NCI-H510A (cell line): Measurements from ENCODE around the gene TENM4.

Experiments
- DNase-seq: peaks from one replicate; lab custom pipeline; 2025; lab: John Stamatoyannopoulos, UW

Gene TENM4

GRCh38 chr11:78972590-78972989 is 468.2 kb downstream of the TENM4 start:
- no peak for DNase-seq

DNA sequence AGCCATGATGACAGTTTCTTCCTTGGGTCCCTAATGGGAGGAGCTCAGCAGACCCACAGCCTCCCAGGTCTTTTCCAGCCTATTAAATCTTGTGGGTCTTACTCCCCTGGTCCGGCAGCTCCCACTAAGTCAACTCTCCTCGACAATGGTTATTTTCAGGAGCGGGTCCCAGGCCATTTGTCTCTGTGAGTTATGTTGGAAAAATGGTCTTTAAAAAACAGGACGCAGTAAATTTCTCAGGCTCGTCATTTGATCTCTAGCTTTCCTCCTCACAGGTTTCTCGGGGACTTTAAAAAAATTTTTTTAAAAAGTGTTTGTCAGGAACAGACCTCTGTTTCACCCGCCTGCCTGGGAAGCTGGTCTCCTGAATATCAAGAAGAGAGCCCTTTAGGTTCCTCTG is 468.7 kb downstream of the TENM4 start:
- no peak for DNase-seq

DNA sequence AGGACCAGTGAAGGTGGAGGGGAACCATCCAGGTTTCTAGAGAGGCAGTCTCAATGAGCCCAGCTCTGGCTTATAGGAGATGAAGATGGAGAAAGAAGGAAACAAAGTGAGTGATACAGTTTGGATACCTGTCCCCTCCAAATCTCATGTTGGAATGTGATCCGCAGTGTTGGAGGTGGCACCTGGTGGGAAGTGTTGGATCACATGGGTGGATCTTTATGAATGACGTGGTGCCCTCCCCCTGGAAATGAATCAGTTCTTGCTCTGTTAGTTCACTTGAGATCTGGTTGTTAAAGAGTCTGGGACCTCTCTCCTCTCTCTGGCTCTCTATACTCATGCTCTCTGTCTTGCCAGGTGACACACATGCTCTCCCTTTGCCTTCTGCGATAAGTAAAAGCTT is 473.0 kb downstream of the TENM4 start:
- DNase-seq = no peak

DNA sequence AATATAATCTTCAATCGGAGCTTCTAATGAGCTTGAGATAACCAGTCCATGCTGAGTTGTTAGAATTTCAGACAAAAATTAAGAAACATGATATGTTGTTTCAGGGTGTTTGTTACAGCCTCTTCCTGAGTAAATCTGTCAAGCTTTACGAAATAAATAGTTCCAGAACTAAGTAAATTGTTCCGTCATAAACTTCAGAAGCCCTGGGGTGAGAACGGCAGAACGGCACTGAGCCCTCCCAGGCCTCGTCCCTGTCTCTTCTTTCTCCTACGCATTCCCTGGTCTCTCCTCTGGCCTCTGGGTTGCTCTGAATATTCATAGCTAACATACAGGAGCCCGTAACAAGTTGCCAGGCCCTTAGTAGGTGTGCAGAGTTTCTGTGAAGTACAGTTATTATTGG is 475.4 kb downstream of the TENM4 start:
- DNase-seq = no peak

DNA sequence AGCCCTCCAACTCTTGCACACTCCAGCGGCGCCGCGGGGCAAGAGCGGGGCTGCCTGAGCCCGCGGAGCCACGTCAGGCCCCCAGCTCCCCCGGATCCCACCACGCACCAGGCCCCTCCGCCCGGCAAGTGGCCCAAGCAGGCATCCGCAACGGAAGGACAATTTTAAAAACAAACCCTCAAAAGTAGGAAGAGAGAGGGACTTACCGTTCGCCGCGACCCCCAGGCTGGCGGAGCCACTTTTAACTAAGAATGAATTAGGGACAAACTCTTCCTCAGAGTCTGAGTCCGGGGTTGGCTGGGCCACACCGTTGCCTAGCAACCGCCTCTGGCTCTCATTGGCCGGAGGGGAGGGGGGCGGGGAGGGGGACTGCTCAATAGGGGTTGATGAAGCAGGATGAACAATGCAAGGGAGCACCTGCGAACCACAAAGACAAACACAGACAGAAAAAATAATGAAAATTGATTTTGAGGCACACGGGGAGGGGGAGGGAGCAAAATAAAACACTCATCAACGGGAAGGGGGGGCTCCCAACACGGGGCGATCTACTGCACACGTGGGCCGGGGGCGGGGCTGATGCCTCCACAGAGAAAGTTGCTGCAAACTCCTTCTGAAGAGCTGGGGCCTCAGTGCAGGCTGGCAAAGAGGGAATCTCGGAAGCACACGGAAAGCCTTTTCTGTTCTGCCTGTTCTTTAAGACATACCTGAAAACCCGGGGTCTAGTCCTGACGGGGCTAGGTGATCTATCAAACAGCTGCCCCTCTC is 478.7 kb downstream of the TENM4 start:
- DNase-seq = peak; percentile 86

DNA sequence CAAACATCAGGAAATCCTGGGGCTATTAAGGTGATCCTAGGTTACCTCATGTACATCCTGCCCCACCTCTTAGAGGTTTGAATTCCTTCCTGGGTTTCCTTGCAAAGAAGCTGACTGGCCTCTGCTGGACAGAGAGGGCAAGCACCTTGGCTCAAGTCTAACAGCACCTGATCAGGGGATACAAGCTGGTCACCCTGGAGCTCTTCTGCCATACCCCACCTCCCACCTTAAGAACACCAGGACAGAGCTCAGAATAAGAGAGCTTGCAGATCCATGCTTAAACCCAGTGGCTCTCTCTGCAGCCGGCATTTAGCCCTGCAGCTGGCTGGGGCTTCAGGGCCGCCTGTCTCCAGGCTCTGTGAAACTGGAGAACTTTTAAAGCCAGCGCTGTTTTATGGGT is 479.6 kb downstream of the TENM4 start:
- peak; percentile 56 for DNase-seq

DNA sequence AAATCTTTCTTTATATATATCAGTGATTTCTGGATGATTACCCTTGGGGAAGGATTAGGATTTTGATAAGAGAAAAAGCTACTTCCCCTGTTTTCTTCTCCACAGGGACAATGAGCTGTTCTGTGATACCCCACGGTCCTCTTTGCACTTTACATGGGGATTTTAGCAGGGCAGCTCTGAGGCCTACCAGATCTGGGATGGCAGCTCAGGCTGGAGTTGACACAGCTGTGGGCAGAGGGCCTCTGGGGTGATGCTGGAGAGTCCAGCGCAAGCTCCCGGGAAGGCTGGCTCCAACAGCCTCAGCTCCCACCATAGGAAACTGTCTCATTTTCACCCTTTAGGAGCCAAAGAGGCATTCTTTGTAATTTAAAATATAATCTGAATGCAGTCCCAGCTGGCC is 482.4 kb downstream of the TENM4 start:
- no peak for DNase-seq

DNA sequence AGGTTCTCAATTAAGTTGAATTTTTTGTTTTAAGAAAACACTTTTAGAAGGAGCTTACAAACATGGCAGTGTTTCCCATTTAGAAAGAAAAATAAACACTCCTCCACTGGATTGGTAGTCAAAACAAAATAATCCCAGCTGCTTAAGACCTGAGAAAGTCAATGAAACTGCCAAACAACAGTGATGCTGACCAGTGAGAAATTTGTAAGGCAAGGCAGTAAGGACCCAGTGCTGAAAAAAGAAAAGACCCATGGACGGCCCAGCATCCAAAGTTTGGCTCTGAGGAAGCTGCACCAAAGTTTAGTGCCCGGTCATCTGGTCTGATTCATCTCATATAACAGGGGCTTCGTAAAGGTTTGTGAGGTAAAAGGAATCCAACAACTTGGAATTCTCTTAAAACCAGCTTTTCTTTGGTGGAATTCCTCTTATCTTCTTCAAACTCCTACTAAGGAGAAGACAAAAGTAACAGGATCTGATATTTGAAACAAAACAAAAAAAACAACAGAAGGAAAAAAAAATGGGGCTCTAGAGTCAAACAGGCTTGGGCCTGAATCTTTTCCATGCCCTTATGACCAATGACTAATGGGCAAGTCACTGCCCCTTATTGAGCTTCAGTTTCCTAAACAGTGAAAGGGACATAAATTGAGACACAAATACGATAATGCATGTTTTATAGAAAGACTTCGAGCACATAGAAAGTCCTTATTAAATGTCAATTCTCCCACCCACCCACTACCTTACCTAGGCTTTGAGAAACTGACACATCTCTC is 483.2 kb downstream of the TENM4 start:
- no peak for DNase-seq

DNA sequence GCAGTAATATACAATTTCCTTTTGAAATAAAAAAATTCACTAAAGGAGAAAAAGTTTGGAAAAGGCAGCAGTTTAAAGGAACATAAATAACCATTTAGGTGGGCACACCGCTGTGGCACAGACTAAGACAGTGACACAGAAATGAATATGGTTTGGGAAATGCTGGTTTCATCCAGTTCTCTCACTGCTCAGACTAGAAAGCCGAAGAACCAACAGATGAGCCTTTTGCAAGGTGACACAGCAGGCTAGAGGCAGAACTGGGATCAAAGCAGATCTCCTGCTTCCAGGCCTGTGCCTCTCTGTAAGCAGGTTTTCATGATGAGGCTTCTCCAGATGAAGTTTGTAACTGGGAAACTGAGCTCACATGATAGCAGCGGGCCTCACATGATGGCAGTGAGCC is 486.1 kb downstream of the TENM4 start:
- DNase-seq = no peak

GRCh38 chr11:78954261-78954660 is 486.6 kb downstream of the TENM4 start:
- DNase-seq = no peak

DNA sequence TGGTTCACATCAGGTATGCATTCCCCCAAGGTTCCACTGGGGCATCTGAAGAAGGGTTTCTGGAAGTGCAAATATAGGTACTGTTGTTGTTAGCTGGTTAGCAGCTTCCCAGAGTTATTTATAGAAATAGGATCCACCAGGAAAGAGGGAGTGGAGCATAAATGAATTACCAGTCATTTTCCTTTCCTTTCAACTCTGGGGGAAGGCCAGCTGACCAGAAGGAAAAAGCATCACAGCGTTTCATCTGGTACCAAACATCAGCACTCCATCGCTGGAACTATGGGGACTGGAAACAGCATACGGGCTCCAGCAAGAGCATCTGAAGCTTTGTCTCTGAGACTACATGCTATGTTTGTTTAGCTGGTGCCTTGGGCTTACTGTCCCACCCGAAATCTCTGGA is 487.9 kb downstream of the TENM4 start:
- no peak for DNase-seq

DNA sequence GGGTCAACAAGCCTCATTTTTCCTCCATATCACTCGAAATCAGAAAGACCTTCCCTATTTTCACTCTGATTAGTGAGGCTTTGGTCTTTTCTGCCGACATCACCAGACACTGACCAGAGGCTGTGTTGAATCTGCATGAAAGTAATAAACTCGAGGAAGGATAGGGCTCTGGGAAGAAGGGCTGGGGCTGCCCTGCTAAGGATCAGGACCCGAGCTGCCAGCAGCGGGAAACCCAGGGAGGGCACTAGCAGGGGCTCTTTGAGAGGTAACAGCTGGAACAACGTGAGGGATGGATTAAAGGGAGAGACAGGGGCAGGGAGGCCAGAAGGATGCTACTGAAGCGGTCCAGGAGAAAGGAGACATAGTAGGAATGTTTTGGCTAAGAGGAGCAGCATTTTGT is 488.7 kb downstream of the TENM4 start:
- DNase-seq = no peak

DNA sequence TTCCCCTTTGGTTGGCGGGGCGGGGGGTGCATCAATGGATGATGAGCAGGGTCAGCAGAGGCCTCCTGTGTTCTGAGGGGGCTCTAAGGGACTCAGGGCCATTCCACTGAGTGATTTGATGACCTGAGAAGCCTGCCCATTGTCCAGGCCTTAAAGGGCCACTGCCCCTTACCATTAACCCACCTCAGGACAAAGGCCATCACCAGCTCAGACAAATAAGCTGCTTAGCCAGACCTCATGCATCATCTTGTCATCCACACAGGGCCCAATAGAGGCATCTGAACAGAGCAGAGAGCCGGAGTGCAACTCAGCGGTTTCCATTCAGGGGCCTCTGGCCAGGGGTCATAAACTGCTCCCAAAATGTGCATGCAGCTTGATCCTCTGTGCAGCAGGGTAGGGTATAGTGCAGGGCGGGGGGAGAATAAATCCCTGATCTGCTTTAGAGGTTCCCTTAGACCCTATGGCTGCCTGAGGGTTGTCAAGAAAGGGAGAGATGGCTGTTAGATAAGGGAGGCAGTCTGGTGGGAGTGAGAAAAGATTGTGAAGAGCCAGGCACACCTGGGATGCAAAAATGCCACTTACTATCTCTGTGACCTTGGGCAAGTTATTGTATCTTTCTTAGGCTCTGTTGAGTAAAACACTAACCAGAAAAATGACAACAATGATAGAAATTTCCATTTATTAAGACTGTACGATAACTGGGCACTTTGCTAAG is 490.7 kb downstream of the TENM4 start:
- no peak for DNase-seq

- DNase-seq = no peak
These were observed 493.6 kb downstream of the TENM4 start for GRCh38 chr11:78946945-78947902.

GRCh38 chr11:78943841-78944240 is 497.0 kb downstream of the TENM4 start:
- DNase-seq = no peak

DNA sequence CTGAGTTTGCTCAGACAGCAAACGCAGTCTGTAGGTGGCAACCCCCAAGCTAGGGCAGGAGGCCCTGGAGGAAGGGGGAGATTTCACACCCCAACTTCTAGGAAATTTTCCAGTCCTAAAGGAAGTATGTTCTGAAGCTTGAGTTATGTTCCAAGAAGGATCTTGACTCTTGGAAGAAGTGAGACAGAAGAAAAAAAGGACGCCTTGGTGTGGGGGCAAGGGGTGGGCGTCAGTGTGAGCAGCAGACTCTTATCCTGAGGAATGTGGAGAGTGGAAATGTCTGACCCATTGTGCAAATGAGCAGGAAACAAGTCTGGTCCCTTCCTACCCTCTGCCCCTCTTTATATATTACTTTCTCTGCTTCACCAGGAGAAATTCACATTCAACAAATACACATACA is 497.7 kb downstream of the TENM4 start:
- DNase-seq = no peak

DNA sequence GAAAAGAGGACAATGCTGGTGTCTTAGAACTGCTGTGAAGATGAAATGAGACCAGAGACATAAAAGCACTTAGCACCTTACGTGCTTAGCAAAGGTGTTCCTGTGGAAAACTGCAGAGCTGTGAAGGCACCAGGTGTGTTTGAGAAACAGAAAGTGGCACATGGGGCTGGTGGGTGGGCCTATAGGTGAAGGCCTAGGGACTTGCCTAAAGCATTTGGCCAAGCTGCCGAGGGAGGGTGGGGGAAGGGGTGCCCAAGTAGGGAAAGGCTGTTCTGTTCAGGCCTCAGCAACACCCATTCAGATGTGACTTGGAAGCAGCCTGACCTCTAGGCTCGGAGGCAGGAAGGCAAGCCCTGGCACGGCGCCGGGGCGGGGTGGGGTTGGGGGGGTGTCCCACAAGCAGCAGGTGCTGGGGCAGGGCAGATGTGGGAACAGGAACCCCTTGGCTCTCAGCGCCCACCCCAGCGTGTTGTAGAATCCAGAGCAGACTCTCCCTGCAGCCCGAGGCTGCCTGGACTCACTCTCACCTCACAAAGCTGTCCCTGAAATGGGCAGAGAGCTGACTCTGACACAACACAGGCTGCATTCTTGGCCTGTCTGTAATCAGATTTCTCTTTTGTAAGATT is 499.5 kb downstream of the TENM4 start:
- peak; percentile 57 for DNase-seq

DNA sequence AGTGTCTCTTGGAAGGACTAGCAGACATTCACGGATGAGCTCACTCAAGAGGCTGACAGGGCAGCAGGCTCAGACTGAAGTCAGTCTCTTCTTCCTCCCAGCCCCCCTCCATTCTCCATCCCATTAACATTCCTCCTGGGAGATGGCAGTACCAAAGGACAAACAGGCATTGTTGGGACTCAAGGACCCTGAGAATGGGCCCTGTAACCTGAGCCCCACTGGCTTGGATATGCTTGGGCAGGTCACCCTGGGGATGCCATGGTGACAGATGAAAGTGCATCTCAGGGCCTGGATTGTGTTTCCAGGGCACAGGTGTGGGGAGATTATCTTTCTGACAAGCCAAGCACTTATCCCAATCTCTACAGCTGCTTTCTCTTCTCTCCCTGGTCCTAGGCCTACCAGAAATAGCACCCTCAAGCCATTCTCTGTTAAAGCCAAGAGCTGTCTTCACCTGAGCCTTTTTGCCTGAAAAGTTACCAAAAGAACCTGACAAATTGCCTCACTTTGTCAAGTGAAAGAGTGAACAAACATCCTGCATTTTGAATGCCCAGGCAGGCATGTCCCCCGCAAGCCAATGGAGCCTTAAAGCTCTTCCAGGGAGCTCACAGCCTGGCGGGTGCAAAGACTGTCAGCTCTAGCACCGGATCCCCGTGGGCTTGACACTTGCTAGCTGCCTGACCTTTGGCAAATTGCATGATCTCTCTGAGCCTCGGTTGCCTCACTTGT is 500.2 kb downstream of the TENM4 start:
- DNase-seq = peak; percentile 93

GRCh38 chr11:78938971-78939370 is 501.9 kb downstream of the TENM4 start:
- DNase-seq = no peak

DNA sequence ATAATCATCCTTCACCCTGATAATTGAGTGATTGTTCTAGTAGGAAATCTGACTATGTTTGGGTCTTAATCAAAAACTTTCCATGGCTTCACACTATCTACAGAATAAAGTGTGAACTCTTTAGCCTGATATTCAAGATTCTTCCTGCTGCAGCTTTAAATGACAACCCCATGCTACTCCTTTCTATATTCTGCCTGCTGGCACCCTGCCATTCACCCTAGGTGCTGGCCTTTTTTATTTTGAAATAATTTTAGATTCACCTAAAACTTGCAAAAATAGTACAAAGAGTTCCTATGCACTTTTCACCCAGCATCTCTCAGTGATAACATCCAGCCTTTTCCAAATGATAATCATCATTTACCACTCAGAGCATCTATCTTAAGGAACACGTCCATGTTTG is 502.8 kb downstream of the TENM4 start:
- no peak for DNase-seq
